K562 (cell line): ENCODE results near the gene NOXRED1. TPM values are rescaled to one million over a fixed set of nuclear protein-coding genes. Genes with fewer than 3 reads are reported as not detected.

Experiments used
- BRD9 ChIP-seq: fragments of 450-650 bp; IDR thresholded peaks from 2 replicates; pipeline ENCODE4 v1.6.1; 2018; ENCODE audit warnings: low read depth; ENCODE audit not compliant: partially characterized antibody
- ETS1 ChIP-seq: conservative IDR thresholded peaks from 2 replicates; pipeline ENCODE4 v1.6.1; 2011; ENCODE audit warnings: low read depth, mild to moderate bottlenecking, low read length; ENCODE audit not compliant: control insufficient read depth
- FOXP1 ChIP-seq: sonication (generic); formaldehyde crosslinking; IDR thresholded peaks from 2 replicates; pipeline ENCODE4 v1.8.0; 2022; ENCODE audit warnings: mild to moderate bottlenecking, missing genetic modification reagents
- IRF9 ChIP-seq: fragments of 450-650 bp; IDR thresholded peaks from 2 replicates; pipeline ENCODE4 v1.6.1; 2016; ENCODE audit warnings: missing biosample characterization, missing genetic modification characterization
- KAT7 ChIP-seq: sonication (generic); formaldehyde crosslinking; IDR thresholded peaks from 2 replicates; pipeline ENCODE4 v1.8.0; 2022; ENCODE audit warnings: missing genetic modification reagents, mild to moderate bottlenecking, borderline replicate concordance
- KDM5B ChIP-seq: fragments of 200-600 bp; sonication (generic); IDR thresholded peaks from 2 replicates; pipeline ENCODE4 v1.6.1; 2012; ENCODE audit warnings: low read depth, mild to moderate bottlenecking, moderate library complexity, low read length, control low read depth, inconsistent platforms; ENCODE audit not compliant: insufficient replicate concordance
- L3MBTL2 ChIP-seq: fragments of 450-650 bp; IDR thresholded peaks from 2 replicates; pipeline ENCODE4 v1.6.1; 2016; ENCODE audit warnings: mild to moderate bottlenecking, moderate library complexity
- NR3C1 ChIP-seq: sonication (generic); formaldehyde crosslinking; IDR thresholded peaks from 2 replicates; pipeline ENCODE4 v1.8.1; 2022; ENCODE audit warnings: missing genetic modification reagents
- PCBP2 ChIP-seq: fragments of 200-400 bp; formaldehyde crosslinking; IDR thresholded peaks from 2 replicates; pipeline ENCODE4 v1.6.1; 2018; ENCODE audit warnings: low read length, low read depth, mild to moderate bottlenecking, moderate library complexity; ENCODE audit not compliant: poor library complexity, severe bottlenecking
- POLR2H ChIP-seq: IDR thresholded peaks from 2 replicates; pipeline ENCODE4 v1.6.1; 2016; ENCODE audit warnings: missing genetic modification characterization, low read depth, mild to moderate bottlenecking, control low read depth, missing compliant biosample characterization, moderate library complexity
- SMAD4 ChIP-seq: fragments of 250-450 bp; sonication (Bioruptor Pico); conservative IDR thresholded peaks from 2 replicates; pipeline ENCODE4 v1.8.0; 2021; ENCODE audit warnings: inconsistent platforms, mild to moderate bottlenecking, moderate library complexity
- TCFL5 ChIP-seq: fragments of 250-450 bp; sonication (Bioruptor Pico); conservative IDR thresholded peaks from 2 replicates; pipeline ENCODE4 v1.6.1; 2021; ENCODE audit warnings: mild to moderate bottlenecking, moderate library complexity, matching md5 sums
- TEAD1 ChIP-seq, 2 experiments: fragments of 450-650 bp in 1 of 2; sonication (generic) in 1 of 2; formaldehyde crosslinking; IDR thresholded peaks; 2 replicates each; pipeline versions ENCODE4 v1.4.0 to v1.8.0; 2020 to 2022; ENCODE audit warnings: mild to moderate bottlenecking in 2 of 2, missing genetic modification reagents in 1 of 2
- TFAM ChIP-seq: fragments of 250-450 bp; sonication (Bioruptor Pico); conservative IDR thresholded peaks from 2 replicates; pipeline ENCODE4 v1.5.0; 2021; ENCODE audit warnings: mild to moderate bottlenecking, moderate library complexity
- ZC3H4 ChIP-seq: sonication (generic); formaldehyde crosslinking; IDR thresholded peaks from 2 replicates; pipeline ENCODE4 v1.9.0; 2021; ENCODE audit warnings: missing genetic modification reagents, borderline replicate concordance
- ZNF609 ChIP-seq: sonication (generic); formaldehyde crosslinking; IDR thresholded peaks from 2 replicates; pipeline ENCODE4 v1.8.1; 2023; ENCODE audit warnings: missing genetic modification reagents, mild to moderate bottlenecking, borderline replicate concordance
- ZNF696 ChIP-seq: fragments of 250-450 bp; sonication (Bioruptor Pico); conservative IDR thresholded peaks from 2 replicates; pipeline ENCODE4 v1.4.0; 2020; ENCODE audit warnings: mild to moderate bottlenecking, moderate library complexity
- polyA plus RNA-seq, 8 experiments: library from polyadenylated mRNA; depleted of rRNA in 4 of 8; stranded (reverse) in 5 of 8; unstranded in 3 of 8; fragments of >200 nt; fragmentation: Nextera tagmentation in 2 of 8; fragmentation: Illumina TruSeq in 1 of 8; extraction: Ambion mirVana in 2 of 8; extraction: Trizol in 1 of 8; gene quantifications; 2 replicates each; pipeline versions ENCODE4 v1.2.1 to v1.2.3, GENCODE V29; 2011 to 2014; ENCODE audit warnings: inconsistent platforms in 1 of 8, missing spikeins in 1 of 8
- total RNA-seq, 7 experiments: library from RNA; depleted of rRNA in 6 of 7; stranded (reverse); fragments of >200 nt in 6 of 7; fragmentation: Illumina TruSeq in 2 of 7; extraction: Trizol in 2 of 7; gene quantifications; 2 replicates each; pipeline versions ENCODE4 v1.2.1 to v1.2.3, GENCODE V29; 2011 to 2021; ENCODE audit warnings: low replicate concordance in 1 of 7

The NOXRED1 gene
- total and polyA plus RNA-seq, 9 of the 15 experiments (the other 6 are each of a cell fraction or from before 2014, with no cell fraction given) = 0.15 to 0.85 (median 0.30) TPM

GRCh38 chr14:77458249-77458950 is 35.1 kb upstream of the NOXRED1 start (continued):
- TF ChIP-seq ETS1 = peak; percentile 3; the same call in 1 of the 2 replicates
- TF ChIP-seq BRD9 = no peak
- no peak for TF ChIP-seq NR3C1 (CRISPR knock-in tag)
- peak; percentile 50; the same call in 1 of the 2 replicates for TF ChIP-seq KAT7 (CRISPR knock-in tag)
- TF ChIP-seq L3MBTL2 = peak; percentile 36
- TF ChIP-seq ZC3H4 (CRISPR knock-in tag) = peak; percentile 32; the same call in 1 of the 2 replicates
- no peak for TF ChIP-seq PCBP2
- no peak for TF ChIP-seq ZNF696 (CRISPR knock-in tag)
- TF ChIP-seq SMAD4 (CRISPR knock-in tag) = no peak
- TF ChIP-seq ZNF609 = 0 out of 2 replicates have a peak, but pooled peaks have one; percentile 1
- no peak for TF ChIP-seq POLR2H
- no peak for TF ChIP-seq TCFL5
- 0 out of 4 replicates have a peak, but pooled peaks of 1 of the 2 experiments have one; percentile 22 for TF ChIP-seq TEAD1 (CRISPR knock-in tag; IDR thresholded peaks at IDR 0.05)
- peak; percentile 76; the same call in 1 of the 2 replicates for TF ChIP-seq FOXP1
- TF ChIP-seq IRF9 (tag) = no peak
- no peak for TF ChIP-seq TFAM (CRISPR knock-in tag)
- no peak for TF ChIP-seq KDM5B
